Measurements from ENCODE around the gene GATA3.

The GATA3 gene

GRCh38 chr10:8051109-8051821 lies 3.2 kb upstream of the GATA3 start:
- H3K36me3 ChIP-seq (ENCODE audit: control insufficient read depth in 5 of 5, insufficient read depth in 5 of 5, low read length in 5 of 5) = no peaks in the 10 kb centered on the region
- no peaks in the 10 kb centered on the region for H3K9me3 ChIP-seq (ENCODE audit: control insufficient read depth in 5 of 5, low read length in 5 of 5)
- H3K9ac ChIP-seq (ENCODE audit: low read length in 5 of 5) = no peak overlapping the region
- peaks cover 54 to 65% (median 59%) of the 10 kb centered on the region in 5 donors for H3K27me3 ChIP-seq (ENCODE audit: control insufficient read depth in 5 of 5, insufficient read depth in 4 of 5, low read length in 5 of 5)
- H3K4me3 ChIP-seq (ENCODE audit: low read depth in 1 of 5, low read length in 5 of 5) = peak overlapping the region in 2 of 5 donors; percentile 28 to 52
- no peak overlapping the region for H3K27ac ChIP-seq (ENCODE audit: low read depth, low read length)
- H3K4me1 ChIP-seq (ENCODE audit: control insufficient read depth in 5 of 5, insufficient read depth in 5 of 5, low read length in 5 of 5) = peaks cover 0 to 66% (median 60%) of the 10 kb centered on the region in 5 donors

GRCh38 chr10:8051851-8052257 lies 2.6 kb upstream of the GATA3 start:
- H3K4me3 ChIP-seq (ENCODE audit: low read depth in 1 of 5, low read length in 5 of 5) = peak overlapping the region in 1 of 5 donors; percentile 52
- H3K4me1 ChIP-seq (ENCODE audit: control insufficient read depth in 5 of 5, insufficient read depth in 5 of 5, low read length in 5 of 5) = peaks cover 0 to 72% (median 64%) of the 10 kb centered on the region in 5 donors
- H3K27me3 ChIP-seq (ENCODE audit: control insufficient read depth in 5 of 5, insufficient read depth in 4 of 5, low read length in 5 of 5) = peaks cover 48 to 59% (median 53%) of the 10 kb centered on the region in 5 donors
- no peak overlapping the region for H3K9ac ChIP-seq (ENCODE audit: low read length in 5 of 5)
- no peaks in the 10 kb centered on the region for H3K36me3 ChIP-seq (ENCODE audit: control insufficient read depth in 5 of 5, insufficient read depth in 5 of 5, low read length in 5 of 5)
- no peaks in the 10 kb centered on the region for H3K9me3 ChIP-seq (ENCODE audit: control insufficient read depth in 5 of 5, low read length in 5 of 5)
- no peak overlapping the region for H3K27ac ChIP-seq (ENCODE audit: low read depth, low read length)

DNA sequence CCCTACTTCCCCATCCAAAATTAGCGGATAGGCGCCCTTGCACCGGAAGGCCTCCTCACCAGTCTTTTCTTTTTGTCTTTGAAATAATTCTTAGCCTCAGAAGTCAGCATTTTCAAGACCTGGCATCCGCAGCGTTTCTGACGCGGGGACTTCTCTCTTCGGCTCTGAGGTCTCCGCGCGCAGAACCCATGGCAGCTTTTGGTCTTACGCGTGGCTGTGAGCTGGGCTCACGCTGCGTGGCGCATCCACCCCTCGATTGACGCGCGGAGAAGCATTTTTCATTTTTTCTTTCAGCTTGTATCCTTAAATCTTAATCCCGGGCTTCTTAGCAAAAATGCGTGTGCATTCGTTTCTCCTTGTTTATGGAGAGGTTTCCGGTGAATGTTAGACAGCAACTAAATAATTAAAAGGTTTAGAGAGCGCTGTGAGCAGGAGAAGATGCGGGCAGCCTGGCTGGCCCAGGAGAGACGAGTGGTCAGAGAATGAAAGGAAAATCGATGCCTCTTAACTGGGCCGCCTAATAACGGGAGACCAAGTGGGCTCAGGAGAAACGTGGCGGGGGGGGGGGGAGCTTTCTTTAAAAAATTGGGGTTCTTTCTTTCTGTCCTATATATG lies 2.0 kb upstream of the GATA3 start:
- H3K36me3 ChIP-seq (ENCODE audit: control insufficient read depth in 5 of 5, insufficient read depth in 5 of 5, low read length in 5 of 5) = no peaks in the 10 kb centered on the region
- no peak overlapping the region for H3K9ac ChIP-seq (ENCODE audit: low read length in 5 of 5)
- H3K9me3 ChIP-seq (ENCODE audit: control insufficient read depth in 5 of 5, low read length in 5 of 5) = no peaks in the 10 kb centered on the region
- no peak overlapping the region for H3K4me3 ChIP-seq (ENCODE audit: low read depth in 1 of 5, low read length in 5 of 5)
- H3K27ac ChIP-seq (ENCODE audit: low read depth, low read length) = no peak overlapping the region
- H3K27me3 ChIP-seq (ENCODE audit: control insufficient read depth in 5 of 5, insufficient read depth in 4 of 5, low read length in 5 of 5) = peaks cover 44 to 55% (median 47%) of the 10 kb centered on the region in 5 donors
- peaks cover 0 to 78% (median 64%) of the 10 kb centered on the region in 5 donors for H3K4me1 ChIP-seq (ENCODE audit: control insufficient read depth in 5 of 5, insufficient read depth in 5 of 5, low read length in 5 of 5)

- Histone ChIP-seq H3K9ac (ENCODE audit: low read length in 5 of 5) (no peak overlapping the region), H3K27me3 (ENCODE audit: control insufficient read depth in 5 of 5, insufficient read depth in 4 of 5, low read length in 5 of 5) (peaks cover 40 to 53% (median 42%) of the 10 kb centered on the region in 5 donors), H3K4me1 (ENCODE audit: control insufficient read depth in 5 of 5, insufficient read depth in 5 of 5, low read length in 5 of 5) (peaks cover 0 to 83% (median 64%) of the 10 kb centered on the region in 5 donors), H3K27ac (ENCODE audit: low read depth, low read length) (no peak overlapping the region), H3K4me3 (ENCODE audit: low read depth in 1 of 5, low read length in 5 of 5) (peak overlapping the region in 2 of 5 donors; percentile 77), H3K9me3 (ENCODE audit: control insufficient read depth in 5 of 5, low read length in 5 of 5) (no peaks in the 10 kb centered on the region), H3K36me3 (ENCODE audit: control insufficient read depth in 5 of 5, insufficient read depth in 5 of 5, low read length in 5 of 5) (no peaks in the 10 kb centered on the region)
These were observed 1.5 kb upstream of the GATA3 start for GRCh38 chr10:8052956-8053445.

DNA sequence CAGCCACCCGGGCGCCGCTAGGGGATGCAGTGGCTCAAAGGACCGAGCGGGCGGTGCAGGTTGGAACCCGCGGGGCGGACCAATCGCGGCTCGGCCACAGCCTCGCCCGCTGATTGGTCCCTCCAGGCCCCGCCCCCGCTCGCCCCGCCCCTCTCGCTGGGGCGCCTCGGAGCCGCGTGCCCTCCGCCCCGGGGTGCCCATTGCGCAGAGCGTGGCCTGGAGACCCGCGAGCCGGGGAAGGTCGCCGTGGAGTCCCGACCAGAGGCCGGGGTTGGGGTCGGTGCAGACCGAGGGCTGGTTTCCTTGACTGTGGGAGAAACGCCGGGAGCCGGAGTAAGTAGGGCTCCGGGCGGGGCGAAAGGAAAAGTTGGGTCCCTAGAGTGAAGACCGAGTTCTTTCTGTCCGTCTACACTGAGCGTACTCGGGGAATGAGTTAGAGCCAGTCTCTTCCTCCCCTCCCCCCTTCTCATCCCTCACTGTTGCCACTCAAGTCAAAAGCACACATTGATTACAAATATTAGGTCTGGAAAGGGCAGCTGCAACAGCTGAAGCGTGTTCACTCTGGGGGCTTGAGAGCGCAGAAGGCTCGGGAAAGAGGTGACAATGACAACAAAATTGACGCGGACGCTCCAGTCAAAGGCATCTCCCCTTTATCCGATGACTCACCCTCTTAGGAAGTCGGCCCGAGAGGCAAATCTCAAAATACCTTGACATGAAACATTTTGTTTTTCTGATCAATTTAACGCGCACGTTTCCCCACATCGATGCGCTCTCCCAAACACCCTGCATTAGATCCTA lies 843 bp upstream of the GATA3 start:
- peaks cover 35 to 47% (median 41%) of the 10 kb centered on the region in 5 donors for H3K27me3 ChIP-seq (ENCODE audit: control insufficient read depth in 5 of 5, insufficient read depth in 4 of 5, low read length in 5 of 5)
- H3K9ac ChIP-seq (ENCODE audit: low read length in 5 of 5) = peak overlapping the region in 4 of 5 donors; percentile 3 to 53 (median 31)
- H3K27ac ChIP-seq (ENCODE audit: low read depth, low read length) = peak overlapping the region; percentile 45
- H3K36me3 ChIP-seq (ENCODE audit: control insufficient read depth in 5 of 5, insufficient read depth in 5 of 5, low read length in 5 of 5) = peaks cover 0 to 3% (median 0%) of the 10 kb centered on the region in 5 donors
- H3K4me3 ChIP-seq (ENCODE audit: low read depth in 1 of 5, low read length in 5 of 5) = peak overlapping the region; percentile 70 to 85 (median 77)
- H3K4me1 ChIP-seq (ENCODE audit: control insufficient read depth in 5 of 5, insufficient read depth in 5 of 5, low read length in 5 of 5) = peaks cover 0 to 90% (median 65%) of the 10 kb centered on the region in 5 donors
- H3K9me3 ChIP-seq (ENCODE audit: control insufficient read depth in 5 of 5, low read length in 5 of 5) = no peaks in the 10 kb centered on the region

DNA sequence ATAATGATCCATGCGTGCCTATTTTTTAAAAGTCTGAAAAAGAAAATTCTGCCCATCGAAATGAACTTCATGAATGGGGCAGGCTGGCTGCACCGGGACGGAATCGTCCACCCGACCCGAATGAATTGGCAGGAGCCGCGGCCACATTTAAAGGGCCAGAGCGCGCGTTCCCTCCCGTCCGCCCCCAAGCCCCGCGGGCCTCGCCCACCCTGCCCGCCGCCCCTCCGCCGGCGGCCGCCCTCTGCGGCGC lies 319 bp upstream of the GATA3 start:
- Histone ChIP-seq H3K9ac (ENCODE audit: low read length in 5 of 5) (peak overlapping the region in 2 of 5 donors; percentile 32 to 53), H3K4me1 (ENCODE audit: control insufficient read depth in 5 of 5, insufficient read depth in 5 of 5, low read length in 5 of 5) (peaks cover 2 to 93% (median 68%) of the 10 kb centered on the region in 5 donors), H3K27ac (ENCODE audit: low read depth, low read length) (peak overlapping the region; percentile 45), H3K36me3 (ENCODE audit: control insufficient read depth in 5 of 5, insufficient read depth in 5 of 5, low read length in 5 of 5) (peaks cover 0 to 4% (median 0%) of the 10 kb centered on the region in 5 donors), H3K9me3 (ENCODE audit: control insufficient read depth in 5 of 5, low read length in 5 of 5) (no peaks in the 10 kb centered on the region), H3K27me3 (ENCODE audit: control insufficient read depth in 5 of 5, insufficient read depth in 4 of 5, low read length in 5 of 5) (peaks cover 32 to 44% (median 38%) of the 10 kb centered on the region in 5 donors), H3K4me3 (ENCODE audit: low read depth in 1 of 5, low read length in 5 of 5) (peak overlapping the region; percentile 70 to 85 (median 77))

DNA sequence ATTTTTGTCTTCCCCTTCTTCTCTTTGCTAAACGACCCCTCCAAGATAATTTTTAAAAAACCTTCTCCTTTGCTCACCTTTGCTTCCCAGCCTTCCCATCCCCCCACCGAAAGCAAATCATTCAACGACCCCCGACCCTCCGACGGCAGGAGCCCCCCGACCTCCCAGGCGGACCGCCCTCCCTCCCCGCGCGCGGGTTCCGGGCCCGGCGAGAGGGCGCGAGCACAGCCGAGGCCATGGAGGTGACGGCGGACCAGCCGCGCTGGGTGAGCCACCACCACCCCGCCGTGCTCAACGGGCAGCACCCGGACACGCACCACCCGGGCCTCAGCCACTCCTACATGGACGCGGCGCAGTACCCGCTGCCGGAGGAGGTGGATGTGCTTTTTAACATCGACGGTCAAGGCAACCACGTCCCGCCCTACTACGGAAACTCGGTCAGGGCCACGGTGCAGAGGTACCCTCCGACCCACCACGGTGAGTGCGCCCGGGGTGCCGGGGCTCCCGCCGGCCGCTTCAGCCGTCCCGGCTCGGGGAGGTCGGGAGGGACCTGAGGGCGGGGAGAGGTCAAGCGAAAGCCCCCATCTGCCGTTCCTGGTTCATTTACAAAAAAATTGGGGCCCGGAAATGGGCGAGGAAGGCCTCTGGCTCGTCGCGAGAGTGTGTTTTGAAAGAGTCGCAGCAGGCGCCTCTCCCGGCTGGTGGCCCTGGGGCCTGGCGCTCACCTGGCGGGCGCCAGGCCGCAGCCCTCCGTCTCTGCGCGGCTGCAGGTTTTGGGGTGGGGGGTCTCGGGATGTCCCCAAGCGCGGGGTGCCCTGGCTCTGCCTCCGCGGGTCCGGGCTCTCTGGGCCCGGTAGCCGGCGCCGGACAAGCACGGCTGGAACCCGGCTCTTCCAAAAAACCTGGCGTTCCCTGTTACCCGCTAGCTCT lies 1.2 kb downstream of the GATA3 start:
- Histone ChIP-seq H3K9ac (ENCODE audit: low read length in 5 of 5) (peak overlapping the region in 4 of 5 donors; percentile 40 to 75 (median 70)), H3K9me3 (ENCODE audit: control insufficient read depth in 5 of 5, low read length in 5 of 5) (no peaks in the 10 kb centered on the region), H3K4me3 (ENCODE audit: low read depth in 1 of 5, low read length in 5 of 5) (peak overlapping the region in 4 of 5 donors; percentile 69 to 77 (median 75)), H3K4me1 (ENCODE audit: control insufficient read depth in 5 of 5, insufficient read depth in 5 of 5, low read length in 5 of 5) (peaks cover 2 to 93% (median 69%) of the 10 kb centered on the region in 5 donors), H3K27ac (ENCODE audit: low read depth, low read length) (peak overlapping the region; percentile 45), H3K27me3 (ENCODE audit: control insufficient read depth in 5 of 5, insufficient read depth in 4 of 5, low read length in 5 of 5) (peaks cover 21 to 35% (median 30%) of the 10 kb centered on the region in 5 donors), H3K36me3 (ENCODE audit: control insufficient read depth in 5 of 5, insufficient read depth in 5 of 5, low read length in 5 of 5) (peaks cover 0 to 4% (median 0%) of the 10 kb centered on the region in 5 donors)

DNA sequence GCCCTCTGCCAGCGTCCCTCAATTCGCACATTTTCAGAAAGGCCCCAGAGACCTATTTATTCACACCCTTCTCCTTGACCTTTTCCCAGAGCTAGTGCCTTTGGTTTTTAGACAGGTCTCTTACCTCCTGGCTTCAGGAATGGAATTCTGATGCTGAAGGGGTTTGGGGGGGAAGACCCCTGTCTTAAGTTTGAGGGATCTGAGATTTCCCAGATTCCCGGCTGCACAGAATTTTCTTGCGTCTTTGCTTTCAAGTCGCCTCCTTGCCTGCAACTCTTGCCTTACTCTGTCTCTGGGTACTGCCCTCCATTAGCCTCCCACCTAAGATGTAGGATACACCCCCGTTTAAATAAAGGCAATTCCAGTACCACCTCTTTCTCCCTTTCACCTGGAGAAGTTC lies 1.9 kb downstream of the GATA3 start:
- Histone ChIP-seq H3K9me3 (ENCODE audit: control insufficient read depth in 5 of 5, low read length in 5 of 5) (no peaks in the 10 kb centered on the region), H3K4me1 (ENCODE audit: control insufficient read depth in 5 of 5, insufficient read depth in 5 of 5, low read length in 5 of 5) (peaks cover 2 to 93% (median 70%) of the 10 kb centered on the region in 5 donors), H3K27me3 (ENCODE audit: control insufficient read depth in 5 of 5, insufficient read depth in 4 of 5, low read length in 5 of 5) (peaks cover 18 to 32% (median 26%) of the 10 kb centered on the region in 5 donors), H3K4me3 (ENCODE audit: low read depth in 1 of 5, low read length in 5 of 5) (peak overlapping the region in 4 of 5 donors; percentile 64 to 77 (median 75)), H3K36me3 (ENCODE audit: control insufficient read depth in 5 of 5, insufficient read depth in 5 of 5, low read length in 5 of 5) (peaks cover 0 to 4% (median 0%) of the 10 kb centered on the region in 5 donors), H3K9ac (ENCODE audit: low read length in 5 of 5) (peak overlapping the region in 3 of 5 donors; percentile 59 to 75 (median 63)), H3K27ac (ENCODE audit: low read depth, low read length) (peak overlapping the region; percentile 45)

DNA sequence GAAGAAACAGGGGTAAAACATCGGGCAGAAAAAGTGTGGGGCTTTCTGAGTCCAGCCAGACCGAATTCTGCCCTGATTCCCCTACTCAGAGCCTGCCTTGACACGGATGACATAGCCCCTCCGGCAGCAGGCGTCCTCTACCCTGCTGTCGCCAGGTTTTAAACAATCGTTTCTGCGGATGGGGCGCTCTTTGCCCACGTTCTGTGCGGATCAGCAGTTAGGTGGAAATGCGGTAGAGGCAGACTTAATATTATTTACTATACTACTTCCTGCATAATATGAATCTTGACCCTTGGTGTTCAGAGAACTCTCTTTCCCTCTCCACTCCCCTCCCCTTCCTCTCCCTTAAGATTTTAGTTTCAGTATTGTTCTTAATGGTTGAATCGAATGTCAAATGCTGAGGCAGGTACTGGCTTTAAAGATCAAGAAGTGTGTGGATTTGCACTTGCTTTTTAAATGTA lies 2.4 kb downstream of the GATA3 start:
- peak overlapping the region; percentile 45 for H3K27ac ChIP-seq (ENCODE audit: low read depth, low read length)
- peak overlapping the region in 3 of 5 donors; percentile 59 to 75 (median 63) for H3K9ac ChIP-seq (ENCODE audit: low read length in 5 of 5)
- H3K4me3 ChIP-seq (ENCODE audit: low read depth in 1 of 5, low read length in 5 of 5) = peak overlapping the region in 4 of 5 donors; percentile 64 to 77 (median 75)
- H3K9me3 ChIP-seq (ENCODE audit: control insufficient read depth in 5 of 5, low read length in 5 of 5) = no peaks in the 10 kb centered on the region
- H3K36me3 ChIP-seq (ENCODE audit: control insufficient read depth in 5 of 5, insufficient read depth in 5 of 5, low read length in 5 of 5) = peaks cover 0 to 4% (median 0%) of the 10 kb centered on the region in 5 donors
- peaks cover 13 to 29% (median 21%) of the 10 kb centered on the region in 5 donors for H3K27me3 ChIP-seq (ENCODE audit: control insufficient read depth in 5 of 5, insufficient read depth in 4 of 5, low read length in 5 of 5)
- peaks cover 2 to 93% (median 71%) of the 10 kb centered on the region in 5 donors for H3K4me1 ChIP-seq (ENCODE audit: control insufficient read depth in 5 of 5, insufficient read depth in 5 of 5, low read length in 5 of 5)
